Posterior vena cava (tissue), 2 donors: ENCODE data around the gene MRPL33. TPM values are rescaled to one million over a fixed set of nuclear protein-coding genes. Genes with fewer than 3 reads are reported as not detected.

Experiments used
- DNase-seq: peaks from one replicate; pipeline ENCODE4 v3.0.0-alpha.2; 2020; ENCODE audit warnings: low spot score
- intact Hi-C, 2 donors: fragments of 100-400 bp; cut with DNase I; formaldehyde crosslinking; loops; one replicate each; pipeline versions ENCODE4 v1.14.1 to v1.14.2; 2022 to 2023
- total RNA-seq, 2 donors: library from RNA; stranded (reverse); fragmentation: NEBNext Ultra II Directional; extraction: Animal tissue kit (Norgen Biotek cat#: 25700); gene quantifications; one replicate each; pipeline ENCODE4 v1.2.1, GENCODE V29; 2021
- donor health status: DM: yes; HTN: yes; CAD: no.
- donor health status: DM: yes; HTN: yes; CAD: no.

Gene MRPL33
- total RNA-seq, 2 donors from 2014 or later: 88.8 to 93.0 TPM

- intact Hi-C loops: loop anchor here in 1 of 2 donors (10.0 kb wide), 1 partner anchor 84 kb away; no protein-coding TSS in a partner anchor
- DNase-seq: no peak
These were observed 29.3 kb downstream of the MRPL33 start for GRCh38 chr2:27800856-27801255.

DNA sequence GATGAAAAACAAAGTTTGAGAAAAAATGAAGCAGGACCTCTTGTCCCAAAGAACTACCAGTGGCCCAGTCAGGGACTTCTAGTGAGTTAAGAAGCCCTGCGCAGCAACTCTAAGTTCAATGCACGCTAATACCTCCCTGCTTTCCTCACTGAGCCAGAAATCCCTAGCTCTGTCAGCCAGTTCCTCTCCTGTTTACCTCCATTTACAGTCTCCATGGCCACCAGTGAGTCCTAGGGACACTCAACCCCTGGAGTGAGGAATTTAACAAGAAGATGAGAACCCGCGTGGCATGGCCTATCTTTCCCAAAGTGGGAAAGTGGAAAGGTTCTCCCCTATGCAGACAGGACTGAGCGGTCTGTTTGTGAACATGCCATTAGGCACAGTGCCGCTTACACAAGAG, 31.0 kb downstream of the MRPL33 start:
- intact Hi-C loops: loop anchor here in 1 of 2 donors (10.0 kb wide), 1 partner anchor 82 kb away; no protein-coding TSS in a partner anchor
- DNase-seq: no peak

GRCh38 chr2:27803046-27803445, 31.5 kb downstream of the MRPL33 start:
- DNase-seq: no peak
- intact Hi-C loops: loop anchor here in 1 of 2 donors (10.0 kb wide), 1 partner anchor 82 kb away; no protein-coding TSS in a partner anchor

- intact Hi-C loops: loop anchor here in 1 of 2 donors (10.0 kb wide), 1 partner anchor 81 kb away; no protein-coding TSS in a partner anchor
- DNase-seq: no peak
These were observed 32.6 kb downstream of the MRPL33 start for GRCh38 chr2:27804146-27804545.

DNA sequence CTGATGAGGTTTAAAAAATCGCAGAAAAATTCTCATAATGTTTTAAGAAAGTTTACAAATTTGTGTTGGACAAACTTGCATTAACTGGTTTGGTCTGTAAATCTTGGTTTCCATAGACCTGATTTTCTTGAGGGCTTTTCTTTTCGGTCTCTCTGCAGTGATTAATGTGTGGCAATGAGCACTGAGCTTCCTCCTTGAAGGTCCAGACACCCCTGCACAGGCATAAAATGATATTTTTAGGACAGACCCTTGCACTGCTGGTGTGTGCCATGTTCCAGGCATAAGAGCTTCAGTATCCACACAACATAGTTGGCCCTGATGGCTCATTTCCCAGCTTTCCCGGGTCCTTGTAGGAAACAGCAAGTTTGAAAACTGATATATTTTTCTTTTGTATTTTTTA, 33.7 kb downstream of the MRPL33 start:
- intact Hi-C loops: loop anchor here in 1 of 2 donors (10.0 kb wide), 1 partner anchor 80 kb away; no protein-coding TSS in a partner anchor

GRCh38 chr2:27806311-27807059, 35.0 kb downstream of the MRPL33 start:
- intact Hi-C loops: loop anchor here in 1 of 2 donors (10.0 kb wide), 1 partner anchor 78 kb away; no protein-coding TSS in a partner anchor

More for the DNA sequence above, 33.7 kb downstream of the MRPL33 start:
- no peak for DNase-seq

DNA sequence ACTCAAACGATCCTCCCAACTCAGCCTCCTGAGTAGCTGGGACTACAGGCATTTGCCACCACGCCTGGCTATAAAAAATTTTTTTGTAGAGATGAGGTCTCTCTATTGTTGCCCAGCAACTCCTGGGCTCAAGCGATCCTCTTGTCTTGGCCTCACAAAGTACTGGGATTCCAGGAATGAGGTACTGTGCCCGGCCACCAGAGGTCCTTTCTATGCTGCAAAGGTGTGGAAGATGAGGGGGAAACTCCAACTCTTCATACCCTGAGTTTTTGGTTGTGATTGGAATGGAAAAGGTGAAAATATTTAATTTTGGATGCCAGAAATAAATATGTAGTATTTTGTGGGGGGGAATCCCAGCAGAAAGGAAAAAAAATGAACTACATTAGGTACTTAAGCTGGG, 36.0 kb downstream of the MRPL33 start:
- no peak for DNase-seq
- intact Hi-C loops: loop anchor here in 1 of 2 donors (10.0 kb wide), 1 partner anchor 77 kb away; no protein-coding TSS in a partner anchor

More at GRCh38 chr2:27806311-27807059, 35.0 kb downstream of the MRPL33 start:
- DNase-seq: no peak

DNA sequence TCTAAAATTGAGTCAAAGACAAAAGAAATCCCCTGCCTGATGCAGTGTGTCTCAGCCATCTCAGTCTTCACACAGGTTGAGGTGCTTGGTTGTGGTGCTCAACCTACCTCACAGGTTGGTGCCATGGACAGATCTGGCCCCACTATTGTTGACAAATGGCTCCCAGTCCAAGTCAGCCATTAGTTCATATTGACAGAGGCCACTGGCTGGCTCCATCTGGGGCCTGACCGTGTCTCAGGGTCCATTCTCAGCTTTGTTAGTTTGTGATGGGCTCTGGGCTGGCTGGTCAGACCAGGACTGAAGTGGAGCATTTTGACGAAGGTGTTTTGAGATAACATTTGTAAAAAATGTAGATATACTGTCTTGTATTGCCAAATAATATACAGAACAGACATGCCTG, 36.9 kb downstream of the MRPL33 start:
- DNase-seq: no peak
- intact Hi-C loops: loop anchor here in 1 of 2 donors (10.0 kb wide), 1 partner anchor 76 kb away; no protein-coding TSS in a partner anchor

- intact Hi-C loops: loop anchor here in 1 of 2 donors (10.0 kb wide), 1 partner anchor 76 kb away; no protein-coding TSS in a partner anchor
These were observed 37.5 kb downstream of the MRPL33 start for GRCh38 chr2:27808984-27809383.

DNA sequence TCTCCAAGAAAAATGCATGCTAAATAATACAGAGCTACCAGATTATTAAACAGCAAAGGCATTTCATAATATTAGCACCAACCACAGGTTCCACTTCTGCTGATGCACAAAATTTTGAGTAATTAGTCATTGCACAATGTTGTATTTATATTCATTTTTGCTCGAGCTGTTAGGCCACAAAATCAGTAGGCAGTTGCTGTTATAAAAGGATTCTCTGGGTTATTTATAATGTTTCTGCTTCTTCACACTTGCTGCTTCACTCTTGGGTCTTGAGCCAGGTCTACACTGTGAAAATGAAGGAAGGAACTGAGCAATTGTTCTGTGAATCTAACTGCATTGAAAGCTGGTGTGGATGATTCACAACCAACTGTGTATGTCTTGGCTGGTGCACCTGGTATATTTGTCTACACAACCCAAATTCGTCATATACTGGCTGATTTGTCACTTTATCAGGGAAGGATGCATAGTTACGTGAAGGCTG, 38.3 kb downstream of the MRPL33 start:
- no peak for DNase-seq
- intact Hi-C loops: loop anchor here in 1 of 2 donors (10.0 kb wide), 1 partner anchor 75 kb away; no protein-coding TSS in a partner anchor

More at GRCh38 chr2:27808984-27809383, 37.5 kb downstream of the MRPL33 start:
- no peak for DNase-seq

DNA sequence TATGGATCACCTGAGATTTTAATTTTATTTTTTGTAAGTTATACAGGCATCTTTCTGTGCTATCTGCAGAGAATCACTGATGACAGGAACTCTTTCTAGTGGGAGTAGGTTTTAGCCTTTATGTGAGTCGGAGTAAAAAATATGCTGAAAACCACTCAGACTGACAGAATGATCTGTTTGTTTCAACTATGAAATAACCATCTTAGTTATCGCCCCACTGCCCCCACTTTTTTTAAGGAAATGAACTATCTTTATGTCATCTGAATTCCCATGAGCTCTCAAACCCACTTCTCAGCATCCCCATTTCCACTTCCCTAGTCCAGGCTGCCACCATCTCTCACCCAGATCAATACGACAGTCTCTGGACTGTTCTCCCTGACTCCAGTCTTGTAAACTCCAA, 38.9 kb downstream of the MRPL33 start:
- DNase-seq: no peak
- intact Hi-C loops: no loop called here

GRCh38 chr2:27811768-27812167, 40.2 kb downstream of the MRPL33 start:
- intact Hi-C loops: no loop called here
- no peak for DNase-seq

DNA sequence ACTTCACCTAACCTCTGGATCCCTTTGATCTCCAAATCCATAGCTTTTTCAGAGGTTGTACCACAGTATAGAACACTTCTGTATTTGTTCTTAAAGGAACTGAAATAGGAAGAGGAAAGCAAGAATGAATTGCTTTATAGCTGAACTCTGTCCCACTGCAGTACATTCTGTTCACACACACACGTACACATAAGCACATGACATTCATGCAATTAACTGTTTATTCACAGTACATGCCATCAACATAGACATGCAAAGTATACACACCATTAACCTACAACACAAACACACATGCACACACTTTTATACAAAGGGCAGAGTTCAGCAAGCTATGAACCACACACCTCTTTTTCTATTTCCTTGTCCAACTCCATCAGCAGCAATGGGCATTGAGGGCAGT, 43.2 kb downstream of the MRPL33 start:
- intact Hi-C loops: no loop called here
- DNase-seq: no peak

GRCh38 chr2:27815860-27816438, 44.4 kb downstream of the MRPL33 start:
- intact Hi-C loops: no loop called here

DNA sequence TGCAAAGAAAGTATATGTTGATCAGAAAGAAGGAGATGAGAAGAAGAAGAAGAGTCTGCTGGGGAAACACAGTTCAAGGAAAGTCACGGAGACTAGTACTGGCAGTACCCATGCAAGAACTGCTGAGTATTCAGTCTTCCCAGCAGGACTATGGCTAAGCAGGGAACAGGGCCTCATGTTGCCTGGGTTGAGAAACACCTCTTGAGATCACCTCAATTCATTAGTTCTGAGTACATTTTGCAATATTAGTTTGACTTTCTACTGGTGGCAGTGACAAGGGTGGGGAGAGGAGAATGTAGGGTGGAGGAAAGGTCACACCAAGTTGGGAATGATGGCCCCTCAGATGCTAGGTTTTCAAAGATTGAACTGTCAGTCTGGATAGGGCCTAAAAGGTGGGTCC, 50.5 kb downstream of the MRPL33 start:
- intact Hi-C loops: no loop called here
- DNase-seq: no peak

More at GRCh38 chr2:27815860-27816438, 44.4 kb downstream of the MRPL33 start:
- no peak for DNase-seq

GRCh38 chr2:27823135-27823534, 51.6 kb downstream of the MRPL33 start:
- no peak for DNase-seq
- intact Hi-C loops: no loop called here

DNA sequence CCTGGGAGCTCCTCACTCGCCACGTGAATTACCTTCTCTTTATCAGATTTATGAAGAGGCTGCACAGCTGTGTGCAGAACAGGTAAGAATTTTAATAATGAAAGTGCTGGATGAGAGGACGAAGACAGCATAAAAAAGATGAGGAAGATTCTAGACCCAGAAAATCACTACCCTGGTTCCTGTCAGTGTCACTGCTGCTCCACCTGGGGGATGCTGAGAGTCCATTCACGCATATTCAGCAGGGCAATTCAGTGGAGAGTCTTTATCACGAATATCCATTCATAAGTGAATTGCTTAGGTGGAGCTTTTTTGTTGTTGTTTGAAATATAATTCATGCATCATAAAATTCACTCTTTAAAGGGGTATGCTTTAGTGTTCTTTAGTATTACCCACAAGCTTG, 52.0 kb downstream of the MRPL33 start:
- DNase-seq: no peak
- intact Hi-C loops: no loop called here

- intact Hi-C loops: no loop called here
These were observed 52.9 kb downstream of the MRPL33 start for GRCh38 chr2:27824401-27824800.

GRCh38 chr2:27828305-27828704, 56.8 kb downstream of the MRPL33 start:
- DNase-seq: no peak
- intact Hi-C loops: no loop called here

More at GRCh38 chr2:27824401-27824800, 52.9 kb downstream of the MRPL33 start:
- no peak for DNase-seq
